Stimulated activated CD4-positive, alpha-beta T cell treated with anti-CD3 and anti-CD28 coated beads, Interleukin-12 subunit alpha, Interleukin-12 subunit beta, amount 100 ng/mL, for 4 hours (primary cell): Measurements from ENCODE around the gene ISLR2.
"Not testable (repeated sequence)": the region's sequence is repeated elsewhere in the genome, so short reads cannot be mapped to it uniquely, and the experiment has no call there.

Experiments used
- DNase-seq: peaks from one replicate; pipeline ENCODE4 v3.0.0-alpha.2; 2020

Gene ISLR2

GRCh38 chr15:74130155-74130848 lies at the start of gene ISLR2:
ISLR2 (plus strand) TSS chr15:74130586; CDS start chr15:74132755, 2,169 bp downstream.
- no peak for DNase-seq

- DNase-seq = not testable (repeated sequence)
Measured at GRCh38 chr15:74082450-74082849, 47.9 kb upstream of the ISLR2 start, which contains the start of gene GOLGA6A. GOLGA6A (minus strand) TSS chr15:74082550; CDS start chr15:74082509, 41 bp downstream.

- not testable (repeated sequence) for DNase-seq
Measured at GRCh38 chr15:74094567-74094966, 35.8 kb upstream of the ISLR2 start.

- not testable (repeated sequence) for DNase-seq
Measured at GRCh38 chr15:74095610-74096009, 34.8 kb upstream of the ISLR2 start.

- DNase-seq = not testable (repeated sequence)
Measured at GRCh38 chr15:74096753-74097474, 33.5 kb upstream of the ISLR2 start.

- peak; percentile 70 for DNase-seq
Measured at GRCh38 chr15:74099963-74100733, 30.2 kb upstream of the ISLR2 start.

GRCh38 chr15:74108111-74108510 lies 22.3 kb upstream of the ISLR2 start:
- DNase-seq = no peak

- DNase-seq = not testable (repeated sequence)
Measured at GRCh38 chr15:74108611-74109010, 21.8 kb upstream of the ISLR2 start.

- no peak for DNase-seq
Measured at GRCh38 chr15:74109713-74110112, 20.7 kb upstream of the ISLR2 start.

GRCh38 chr15:74120426-74120825 lies 10.0 kb upstream of the ISLR2 start:
- no peak for DNase-seq

GRCh38 chr15:74121039-74121438 lies 9.3 kb upstream of the ISLR2 start:
- DNase-seq = no peak

GRCh38 chr15:74121858-74122257 lies 8.5 kb upstream of the ISLR2 start:
- no peak for DNase-seq

GRCh38 chr15:74122403-74123130 lies 7.8 kb upstream of the ISLR2 start:
- DNase-seq = no peak

- DNase-seq = no peak
Measured at GRCh38 chr15:74123131-74123429, 7.3 kb upstream of the ISLR2 start.

GRCh38 chr15:74123658-74124057 lies 6.7 kb upstream of the ISLR2 start:
- DNase-seq = no peak

- DNase-seq = no peak
Measured at GRCh38 chr15:74124196-74124595, 6.2 kb upstream of the ISLR2 start.

GRCh38 chr15:74124759-74125158 lies 5.6 kb upstream of the ISLR2 start:
- DNase-seq = no peak

GRCh38 chr15:74127255-74127953 lies 3.0 kb upstream of the ISLR2 start:
- DNase-seq = peak; percentile 88

GRCh38 chr15:74127954-74128784 lies 2.2 kb upstream of the ISLR2 start:
- DNase-seq = no peak

GRCh38 chr15:74128785-74129585 lies 1.4 kb upstream of the ISLR2 start:
- no peak for DNase-seq
